ENCODE measurements around the gene GATAD2A.
"Not testable (repeated sequence)": the region's sequence is repeated elsewhere in the genome, so short reads cannot be mapped to it uniquely, and the experiment has no call there.

DNA sequence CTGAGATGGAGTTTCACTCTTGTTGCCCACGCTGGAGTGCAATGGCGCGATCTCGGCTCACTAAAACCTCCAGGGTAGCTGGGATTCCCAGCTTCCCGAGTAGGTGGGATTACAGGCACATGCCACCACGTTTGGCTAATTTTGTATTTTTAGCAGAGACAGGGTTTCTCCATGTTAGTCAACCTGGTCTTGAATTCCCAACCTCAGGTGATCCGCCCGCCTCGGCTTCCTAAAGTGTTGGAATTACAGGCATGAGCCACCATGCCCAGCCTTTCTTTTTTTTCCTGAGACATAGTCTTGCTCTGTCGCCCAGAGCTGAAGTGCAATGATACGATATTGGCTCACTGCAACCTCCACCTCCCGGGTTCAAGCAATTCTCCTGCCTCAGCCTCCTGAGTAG lies 25.2 kb upstream of the GATAD2A start:
- TF ChIP-seq, protein P1, sequence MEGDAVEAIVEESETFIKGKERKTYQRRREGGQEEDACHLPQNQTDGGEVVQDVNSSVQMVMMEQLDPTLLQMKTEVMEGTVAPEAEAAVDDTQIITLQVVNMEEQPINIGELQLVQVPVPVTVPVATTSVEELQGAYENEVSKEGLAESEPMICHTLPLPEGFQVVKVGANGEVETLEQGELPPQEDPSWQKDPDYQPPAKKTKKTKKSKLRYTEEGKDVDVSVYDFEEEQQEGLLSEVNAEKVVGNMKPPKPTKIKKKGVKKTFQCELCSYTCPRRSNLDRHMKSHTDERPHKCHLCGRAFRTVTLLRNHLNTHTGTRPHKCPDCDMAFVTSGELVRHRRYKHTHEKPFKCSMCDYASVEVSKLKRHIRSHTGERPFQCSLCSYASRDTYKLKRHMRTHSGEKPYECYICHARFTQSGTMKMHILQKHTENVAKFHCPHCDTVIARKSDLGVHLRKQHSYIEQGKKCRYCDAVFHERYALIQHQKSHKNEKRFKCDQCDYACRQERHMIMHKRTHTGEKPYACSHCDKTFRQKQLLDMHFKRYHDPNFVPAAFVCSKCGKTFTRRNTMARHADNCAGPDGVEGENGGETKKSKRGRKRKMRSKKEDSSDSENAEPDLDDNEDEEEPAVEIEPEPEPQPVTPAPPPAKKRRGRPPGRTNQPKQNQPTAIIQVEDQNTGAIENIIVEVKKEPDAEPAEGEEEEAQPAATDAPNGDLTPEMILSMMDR (IDR thresholded peaks at IDR 0.05) = not testable (repeated sequence)
- TF ChIP-seq POLR2A (IDR thresholded peaks at IDR 0.05) = not testable (repeated sequence)
